GM12878 (cell line): ENCODE data around the gene FBLN1. TPM values are rescaled to one million over a fixed set of nuclear protein-coding genes. Genes with fewer than 3 reads are reported as not detected.

ENCODE experiments used
- ATAC-seq: fragments of 200-7000 bp; cut with Tn5 transposase; 3 replicates; pipeline ENCODE4 v1.9.1; 2020; ENCODE audit warnings: mild to moderate bottlenecking, moderate library complexity
- BruUV-seq: library from RNA; stranded (reverse); fragments of 400-500 nt; replicated peaks from 2 replicates; lab custom pipeline; 2021; lab: Mats Ljungman, UMichigan
- CTCF ChIA-PET: fragments of 300-600 bp; sonication (Branson Sonifier 250); formaldehyde crosslinking; extraction: SDS; loops from one replicate; lab custom pipeline; 2021; ENCODE audit warnings: inconsistent platforms; lab: Yijun Ruan, JAX
- POLR2A ChIA-PET: fragments of 350-600 bp; formaldehyde crosslinking; extraction: SDS; loops from one replicate; lab custom pipeline; 2021; ENCODE audit warnings: inconsistent platforms; lab: Charles Lee
- RAD21 ChIA-PET: fragments of 300-600 bp; sonication (Branson Sonifier 250); formaldehyde crosslinking; loops from one replicate; lab custom pipeline; 2023; ENCODE audit warnings: antibody characterized with exemption; ENCODE audit not compliant: unreplicated experiment; lab: Charles Lee
- SMC1A ChIA-PET: fragments of 300-600 bp; sonication (Branson Sonifier 250); formaldehyde crosslinking; loops from one replicate; lab custom pipeline; 2023; ENCODE audit not compliant: unreplicated experiment, uncharacterized antibody; lab: Charles Lee
- DNase-seq: peaks from one replicate; pipeline ENCODE4 v3.0.0-alpha.2; 2011; ENCODE audit warnings: low read depth, low spot score
- FAIRE-seq: peaks from 3 replicates; lab custom pipeline; 2011; peaks lifted over from hg19 to GRCh38; lab: Jason Lieb, UNC
- H2AFZ ChIP-seq: 2 replicates; pipeline ENCODE4 v1.6.0; 2011; ENCODE audit warnings: low read depth, low read length, control low read depth; ENCODE audit not compliant: control insufficient read depth
- H3K27ac ChIP-seq: 2 replicates; pipeline ENCODE4 v1.5.1; 2011; ENCODE audit warnings: control low read depth; ENCODE audit not compliant: control insufficient read depth, insufficient read depth
- H3K27me3 ChIP-seq, 2 experiments: replicated peaks in 1 of 2; 2 replicates each; pipeline versions ENCODE4 v1.6.0 to v1.6.1; 2011; ENCODE audit warnings: low read length in 1 of 2; ENCODE audit not compliant: control insufficient read depth in 2 of 2, insufficient read depth in 2 of 2
- H3K36me3 ChIP-seq, 2 experiments: 2 replicates each; pipeline ENCODE4 v1.5.1; 2011; ENCODE audit warnings: low read length in 1 of 2; ENCODE audit not compliant: control insufficient read depth in 2 of 2, insufficient read depth in 2 of 2
- H3K4me1 ChIP-seq: 2 replicates; pipeline ENCODE4 v1.6.1; 2011; ENCODE audit warnings: mild to moderate bottlenecking, low read length, moderate library complexity, mixed read lengths; ENCODE audit not compliant: control insufficient read depth, insufficient read depth
- H3K4me2 ChIP-seq: 2 replicates; pipeline ENCODE4 v1.6.0; 2011; ENCODE audit warnings: control low read depth; ENCODE audit not compliant: control insufficient read depth, insufficient read depth
- H3K4me3 ChIP-seq: fragments of 200-600 bp; sonication (generic); 2 replicates; pipeline ENCODE4 v1.5.1; 2016
- H3K79me2 ChIP-seq: 2 replicates; pipeline ENCODE4 v1.6.0; 2011; ENCODE audit warnings: low read length; ENCODE audit not compliant: control insufficient read depth, insufficient read depth
- H3K9ac ChIP-seq: 2 replicates; pipeline ENCODE4 v1.8.0; 2011; ENCODE audit warnings: low read length, control low read depth, mixed read lengths; ENCODE audit not compliant: control insufficient read depth, insufficient read depth
- H3K9me3 ChIP-seq: replicated peaks from 3 replicates; pipeline ENCODE4 v1.5.1; 2011; ENCODE audit warnings: mild to moderate bottlenecking, low read length; ENCODE audit not compliant: control insufficient read depth, insufficient read depth
- H4K20me1 ChIP-seq: 2 replicates; pipeline ENCODE4 v1.6.0; 2011; ENCODE audit not compliant: control insufficient read depth, insufficient read depth
- EZH2 ChIP-seq: IDR thresholded peaks from 2 replicates; pipeline ENCODE4 v1.6.1; 2012; ENCODE audit warnings: low read depth, mild to moderate bottlenecking, control low read depth, inconsistent platforms, low read length, borderline replicate concordance; ENCODE audit not compliant: control insufficient read depth
- HDAC6 ChIP-seq: fragments of 200-600 bp; sonication (generic); IDR thresholded peaks from one replicate; pipeline ENCODE4 v1.8.0; 2017; ENCODE audit warnings: antibody characterized with exemption; ENCODE audit not compliant: unreplicated experiment
- MYC ChIP-seq: IDR thresholded peaks from 2 replicates; pipeline ENCODE4 v1.6.1; 2011; ENCODE audit warnings: mild to moderate bottlenecking, low read length, moderate library complexity, inconsistent platforms; ENCODE audit not compliant: insufficient read depth, insufficient replicate concordance, insufficient read length, severe bottlenecking
- NFXL1 ChIP-seq: fragments of 450-650 bp; IDR thresholded peaks from 2 replicates; pipeline ENCODE4 v1.6.1; 2017; ENCODE audit warnings: antibody characterized with exemption, mild to moderate bottlenecking, borderline replicate concordance
- POLR2AphosphoS5 ChIP-seq: IDR thresholded peaks from 2 replicates; pipeline ENCODE4 v1.6.1; 2011; ENCODE audit warnings: mild to moderate bottlenecking, low read length, inconsistent platforms
- RCOR1 ChIP-seq: conservative IDR thresholded peaks from 2 replicates; pipeline ENCODE4 v1.6.1; 2012; ENCODE audit warnings: low read depth, low read length, improper control_type of control experiment
- RUNX3 ChIP-seq: IDR thresholded peaks from 2 replicates; pipeline ENCODE4 v1.6.1; 2012; ENCODE audit warnings: low read length, inconsistent platforms
- WGBS: methylation state at CpG from one replicate; pipeline ENCODE4 v1.1.6; 2016; ENCODE audit warnings: low lambda C conversion rate; ENCODE audit not compliant: insufficient replicate concordance, insufficient coverage; ENCODE audit errors: missing lambda C conversion rate; 5-methylcytosine and 5-hydroxymethylcytosine counted together
- in situ Hi-C: fragments of 300-500 bp; cut with MboI; formaldehyde crosslinking; loops from 9 replicates; pipeline ENCODE4 v1.14.3; 2018; ENCODE audit warnings: mixed read lengths
- intact Hi-C: fragments of 100-400 bp; cut with micrococcal nuclease; formaldehyde crosslinking; loops from one replicate; pipeline ENCODE4 v1.14.2; 2022; ENCODE audit not compliant: unreplicated experiment
- polyA plus RNA-seq, 11 experiments: library from polyadenylated mRNA; depleted of rRNA in 4 of 11; unstranded in 6 of 11; stranded (reverse) in 5 of 11; fragments of >200 nt; fragmentation: Nextera tagmentation in 4 of 11; fragmentation: Illumina TruSeq in 1 of 11; extraction: Ambion mirVana in 4 of 11; extraction: Trizol in 1 of 11; gene quantifications; 1 replicate in 1 of 11; 2 replicates in 10 of 11; pipeline versions ENCODE4 v1.2.1 to v1.2.3, GENCODE V29; 2011 to 2016; ENCODE audit warnings: inconsistent platforms in 2 of 11, missing spikeins in 2 of 11, low read depth in 1 of 11
- total RNA-seq, 4 experiments: library from RNA; depleted of rRNA in 3 of 4; stranded (reverse); fragments of >200 nt in 3 of 4; fragmentation: Illumina TruSeq in 1 of 4; extraction: Trizol in 1 of 4; gene quantifications; 2 replicates each; pipeline versions ENCODE4 v1.2.1 to v1.2.3, GENCODE V29; 2013 to 2021
- TF ChIP-seq, protein P1 (sequence below), 3 experiments: IDR thresholded peaks in 2 of 3; conservative IDR thresholded peaks in 1 of 3; 2 replicates each; pipeline ENCODE4 v1.5.1; 2011; ENCODE audit warnings: low read depth in 3 of 3, low read length in 3 of 3, mild to moderate bottlenecking in 3 of 3, control low read depth in 2 of 3, moderate library complexity in 2 of 3, inconsistent platforms in 1 of 3, mixed read lengths in 1 of 3; ENCODE audit not compliant: control insufficient read depth in 2 of 3, insufficient read depth in 1 of 3; ENCODE audit errors: extremely low read depth in 1 of 3
- TF ChIP-seq, protein P2 (sequence below): IDR thresholded peaks from 2 replicates; pipeline ENCODE4 v1.6.1; 2012; ENCODE audit warnings: mild to moderate bottlenecking, low read depth, low read length

Gene FBLN1
- total and polyA plus RNA-seq, 10 of the 15 experiments (the other 5 are each of a cell fraction or from before 2014, with no cell fraction given): 0.20 to 0.51 TPM; not detected in 8

- Histone ChIP-seq H3K27me3 (peaks cover 2 to 5% of the 10 kb centered on the region in 2 experiments), H3K4me1 (no peaks in the 10 kb centered on the region), H4K20me1 (no peaks in the 10 kb centered on the region), H3K4me2 (no peak overlapping the region), H3K9me3 (no peaks in the 10 kb centered on the region; the same call in 2 of the 3 replicates), H3K4me3 (no peak overlapping the region), H3K27ac (no peak overlapping the region), H3K36me3 (no peaks in the 10 kb centered on the region; a peak in 1 of 4 replicates), H3K79me2 (no peaks in the 10 kb centered on the region), H3K9ac (no peak overlapping the region), H2AFZ (no peak overlapping the region)
- ChIA-PET RAD21 (no interaction called here), POLR2A (no interaction called here), SMC1A (no interaction called here), CTCF (no interaction called here)
- in situ Hi-C loops (no loop called here), intact Hi-C loops (no loop called here)
- DNase-seq: no peak
- no peak for FAIRE-seq
- no TSS peak for BruUV-seq
- 9% methylated on average over 6 of the region's 6 CpGs for WGBS
- no peak for ATAC-seq
- TF ChIP-seq RUNX3 (no peak), RCOR1 (no peak), POLR2AphosphoS5 (no peak)
- TF ChIP-seq, protein P1, sequence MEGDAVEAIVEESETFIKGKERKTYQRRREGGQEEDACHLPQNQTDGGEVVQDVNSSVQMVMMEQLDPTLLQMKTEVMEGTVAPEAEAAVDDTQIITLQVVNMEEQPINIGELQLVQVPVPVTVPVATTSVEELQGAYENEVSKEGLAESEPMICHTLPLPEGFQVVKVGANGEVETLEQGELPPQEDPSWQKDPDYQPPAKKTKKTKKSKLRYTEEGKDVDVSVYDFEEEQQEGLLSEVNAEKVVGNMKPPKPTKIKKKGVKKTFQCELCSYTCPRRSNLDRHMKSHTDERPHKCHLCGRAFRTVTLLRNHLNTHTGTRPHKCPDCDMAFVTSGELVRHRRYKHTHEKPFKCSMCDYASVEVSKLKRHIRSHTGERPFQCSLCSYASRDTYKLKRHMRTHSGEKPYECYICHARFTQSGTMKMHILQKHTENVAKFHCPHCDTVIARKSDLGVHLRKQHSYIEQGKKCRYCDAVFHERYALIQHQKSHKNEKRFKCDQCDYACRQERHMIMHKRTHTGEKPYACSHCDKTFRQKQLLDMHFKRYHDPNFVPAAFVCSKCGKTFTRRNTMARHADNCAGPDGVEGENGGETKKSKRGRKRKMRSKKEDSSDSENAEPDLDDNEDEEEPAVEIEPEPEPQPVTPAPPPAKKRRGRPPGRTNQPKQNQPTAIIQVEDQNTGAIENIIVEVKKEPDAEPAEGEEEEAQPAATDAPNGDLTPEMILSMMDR (IDR thresholded peaks at IDR 0.05 in 2 of 3, conservative IDR thresholded peaks at IDR 0.05 in 1 of 3; ENCODE audit: control insufficient read depth in 2 of 3, extremely low read depth in 1 of 3, insufficient read depth in 1 of 3, low read depth in 3 of 3, low read length in 3 of 3): no peak
These were observed 21.5 kb downstream of the FBLN1 start for GRCh38 chr22:45524157-45524556.

- CTCF ChIA-PET: no interaction called here
- Histone ChIP-seq H3K79me2 (no peaks in the 10 kb centered on the region), H3K9me3 (no peaks in the 10 kb centered on the region; the same call in 2 of the 3 replicates), H2AFZ (no peak overlapping the region), H3K27ac (no peak overlapping the region), H3K9ac (no peak overlapping the region), H3K27me3 (peaks cover 2 to 5% of the 10 kb centered on the region in 2 experiments), H3K4me1 (no peaks in the 10 kb centered on the region), H3K36me3 (no peaks in the 10 kb centered on the region; a peak in 1 of 4 replicates), H3K4me3 (no peak overlapping the region), H4K20me1 (no peaks in the 10 kb centered on the region), H3K4me2 (no peak overlapping the region)
- FAIRE-seq (no peak), DNase-seq (no peak), ATAC-seq (no peak)
- RAD21 ChIA-PET: no interaction called here
- 30% methylated on average over 5 of the region's 5 CpGs for WGBS
- in situ Hi-C loops: no loop called here
- POLR2A ChIA-PET: no interaction called here
- intact Hi-C loops: no loop called here
- BruUV-seq: no TSS peak
- SMC1A ChIA-PET: no interaction called here
- TF ChIP-seq HDAC6 (no peak), MYC (no peak), NFXL1 (no peak), EZH2 (no peak)
- TF ChIP-seq, protein P2, sequence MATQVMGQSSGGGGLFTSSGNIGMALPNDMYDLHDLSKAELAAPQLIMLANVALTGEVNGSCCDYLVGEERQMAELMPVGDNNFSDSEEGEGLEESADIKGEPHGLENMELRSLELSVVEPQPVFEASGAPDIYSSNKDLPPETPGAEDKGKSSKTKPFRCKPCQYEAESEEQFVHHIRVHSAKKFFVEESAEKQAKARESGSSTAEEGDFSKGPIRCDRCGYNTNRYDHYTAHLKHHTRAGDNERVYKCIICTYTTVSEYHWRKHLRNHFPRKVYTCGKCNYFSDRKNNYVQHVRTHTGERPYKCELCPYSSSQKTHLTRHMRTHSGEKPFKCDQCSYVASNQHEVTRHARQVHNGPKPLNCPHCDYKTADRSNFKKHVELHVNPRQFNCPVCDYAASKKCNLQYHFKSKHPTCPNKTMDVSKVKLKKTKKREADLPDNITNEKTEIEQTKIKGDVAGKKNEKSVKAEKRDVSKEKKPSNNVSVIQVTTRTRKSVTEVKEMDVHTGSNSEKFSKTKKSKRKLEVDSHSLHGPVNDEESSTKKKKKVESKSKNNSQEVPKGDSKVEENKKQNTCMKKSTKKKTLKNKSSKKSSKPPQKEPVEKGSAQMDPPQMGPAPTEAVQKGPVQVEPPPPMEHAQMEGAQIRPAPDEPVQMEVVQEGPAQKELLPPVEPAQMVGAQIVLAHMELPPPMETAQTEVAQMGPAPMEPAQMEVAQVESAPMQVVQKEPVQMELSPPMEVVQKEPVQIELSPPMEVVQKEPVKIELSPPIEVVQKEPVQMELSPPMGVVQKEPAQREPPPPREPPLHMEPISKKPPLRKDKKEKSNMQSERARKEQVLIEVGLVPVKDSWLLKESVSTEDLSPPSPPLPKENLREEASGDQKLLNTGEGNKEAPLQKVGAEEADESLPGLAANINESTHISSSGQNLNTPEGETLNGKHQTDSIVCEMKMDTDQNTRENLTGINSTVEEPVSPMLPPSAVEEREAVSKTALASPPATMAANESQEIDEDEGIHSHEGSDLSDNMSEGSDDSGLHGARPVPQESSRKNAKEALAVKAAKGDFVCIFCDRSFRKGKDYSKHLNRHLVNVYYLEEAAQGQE: no peak
These were observed 22.3 kb downstream of the FBLN1 start for GRCh38 chr22:45524966-45525365.
